ENCODE measurements around the gene ACSS2.

- TF ChIP-seq POLR2A (IDR thresholded peaks at IDR 0.05; ENCODE audit: low read depth, low read length): no peak
- TF ChIP-seq POLR2AphosphoS5 (IDR thresholded peaks at IDR 0.05; ENCODE audit: low read depth, low read length): no peak
These were observed 77.5 kb downstream of the ACSS2 start for GRCh38 chr20:34953960-34954359.

Measured in GM12892 (cell line).